Psoas muscle (tissue), 8 donors: ENCODE measurements around the gene SLC9A7. TPM values are rescaled to one million over a fixed set of nuclear protein-coding genes. Genes with fewer than 3 reads are reported as not detected.

Experiments used
- ATAC-seq, 4 donors: fragments of 200-7000 bp; cut with Tn5 transposase; one replicate each; pipeline ENCODE4 v1.9.1; 2020; ENCODE audit warnings: moderate library complexity in 3 of 4, mild to moderate bottlenecking in 2 of 4
- DNase-seq, 2 donors: peaks; one replicate each; pipeline ENCODE4 v3.0.0-alpha.2; 2020
- H3K27ac ChIP-seq: fragments of 200-600 bp; one replicate; pipeline ENCODE4 v1.8.0; 2022
- H3K27me3 ChIP-seq, 3 donors: fragments of 200-600 bp in 1 of 3; one replicate each; pipeline versions ENCODE4 v1.6.1 to v1.8.0; 2013 to 2022; ENCODE audit warnings: low read length in 2 of 3, mild to moderate bottlenecking in 2 of 3, moderate library complexity in 1 of 3; ENCODE audit not compliant: insufficient read depth in 3 of 3
- H3K36me3 ChIP-seq, 2 donors: fragments of 200-600 bp in 1 of 2; one replicate each; pipeline versions ENCODE4 v1.6.1 to v1.8.0; 2013 to 2022; ENCODE audit warnings: low read depth in 1 of 2, mild to moderate bottlenecking in 1 of 2, moderate library complexity in 1 of 2; ENCODE audit not compliant: insufficient read depth in 1 of 2
- H3K4me1 ChIP-seq: fragments of 200-600 bp; one replicate; pipeline ENCODE4 v1.8.0; 2022
- H3K4me3 ChIP-seq: fragments of 200-600 bp; one replicate; pipeline ENCODE4 v1.8.0; 2022; ENCODE audit warnings: mild to moderate bottlenecking
- H3K9me3 ChIP-seq: fragments of 200-600 bp; one replicate; pipeline ENCODE4 v1.8.0; 2022
- CTCF ChIP-seq: fragments of 200-600 bp; IDR thresholded peaks from one replicate; pipeline ENCODE4 v1.8.0; 2022; ENCODE audit warnings: antibody characterized with exemption
- WGBS, 3 donors: extraction: QIAGEN DNeasy Blood & Tissue Kit; methylation state at CpG; one replicate each; pipeline versions ENCODE4 v1.1.6 to v1.1.7; 2013; 5-methylcytosine and 5-hydroxymethylcytosine counted together
- intact Hi-C, 2 donors: fragments of 100-400 bp; cut with DNase I; formaldehyde crosslinking; loops; one replicate each; pipeline versions ENCODE4 v1.11.0 to v1.14.2; 2022
- polyA plus RNA-seq, 3 donors: library from polyadenylated mRNA; stranded (reverse); fragments of 200-250 nt; gene quantifications; one replicate each; pipeline ENCODE4 v1.2.3, GENCODE V29; 2013
- total RNA-seq, 4 donors: library from RNA; stranded (reverse); fragmentation: NEBNext Ultra II Directional in 2 of 4; extraction: Animal tissue kit (Norgen Biotek cat#: 25700) in 2 of 4; gene quantifications; one replicate each; pipeline versions ENCODE4 v1.2.1 to v1.2.4, GENCODE V29; 2021 to 2023
- donor health status: healthy with polysubstance abuse.
- donor health status: DM: no; HTN: no; CAD: no; lungs with moderate emphysema.
- donor health status: Bipolar disorder and iron deficiency.
- donor health status: healthy.
- donor health status: DM: yes; HTN: yes; CAD: no.
- donor health status: DM: no; HTN: no; CAD: no.
- donor health status: DM: no; HTN: no; CAD: no.
- donor health status: DM: yes; HTN: yes; CAD: no.

Gene SLC9A7
- total and polyA plus RNA-seq, 7 donors = 1.5 to 14.0 (median 8.2) TPM

DNA sequence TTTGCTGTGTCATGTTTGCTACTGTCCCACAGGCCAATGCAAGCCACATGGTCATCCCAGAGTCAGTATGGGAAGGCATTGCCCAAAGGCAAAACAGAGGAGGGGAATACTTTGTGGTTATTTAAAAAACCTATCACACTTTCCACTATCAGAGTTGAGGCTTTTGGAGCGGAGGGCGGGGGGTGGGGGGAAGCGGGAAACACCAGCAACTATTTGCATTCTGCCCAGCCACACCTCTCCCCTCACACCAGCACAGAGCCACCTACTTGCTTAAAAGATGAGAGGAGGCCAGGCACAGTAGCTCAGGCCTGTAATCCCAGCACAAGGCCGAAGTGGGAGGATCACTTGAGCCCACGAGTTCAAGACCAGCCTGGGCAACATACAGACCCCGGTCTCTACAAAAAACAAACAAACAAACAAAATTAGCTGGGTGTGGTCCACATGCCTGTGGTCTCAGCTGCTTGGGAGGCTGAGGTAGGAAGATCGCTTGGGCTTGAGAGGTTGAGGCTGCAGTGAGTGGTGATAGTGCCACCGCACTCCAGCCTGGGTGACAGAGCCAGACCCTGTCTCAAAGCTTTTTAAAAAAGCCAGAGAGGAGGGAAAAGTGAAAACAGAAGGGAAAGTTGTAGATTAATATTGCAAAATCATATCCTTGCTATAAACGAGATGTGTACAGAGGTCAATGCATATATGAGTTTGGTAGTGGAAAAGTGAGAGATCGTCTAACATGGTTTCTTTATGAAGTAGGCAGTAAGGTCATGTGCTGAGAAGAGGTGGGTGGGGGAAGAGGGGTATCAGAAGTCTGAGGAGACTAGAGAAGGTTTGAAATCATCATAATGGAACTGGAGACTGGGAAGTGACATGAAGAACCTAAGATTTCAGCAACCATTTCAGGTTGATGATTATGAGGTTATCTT lies 187.2 kb downstream of the SLC9A7 start:
- no peak for TF ChIP-seq CTCF
- Histone ChIP-seq H3K27ac (no peak overlapping the region), H3K4me1 (no peaks in the 10 kb centered on the region), H3K4me3 (no peak overlapping the region), H3K27me3 (peaks cover 0 to 38% (median 0%) of the 10 kb centered on the region in 3 donors), H3K9me3 (no peaks in the 10 kb centered on the region), H3K36me3 (no peaks in the 10 kb centered on the region)
- DNase-seq (no peak), ATAC-seq (no peak)
- intact Hi-C loops = loop anchor here in 1 of 2 donors (5.0 to 10.0 kb wide), 2 partner anchors 71 to 223 kb away; no protein-coding TSS in a partner anchor
- 83 to 93% (median 90%) methylated on average over 9 to 10 of the region's 10 CpGs for WGBS, 3 donors

GRCh38 chrX:46569621-46570020 lies 189.3 kb downstream of the SLC9A7 start:
- TF ChIP-seq CTCF = no peak
- H3K4me1 ChIP-seq = no peaks in the 10 kb centered on the region
- DNase-seq (no peak), ATAC-seq (no peak)
- no peaks in the 10 kb centered on the region for H3K9me3 ChIP-seq
- H3K27ac ChIP-seq = no peak overlapping the region
- H3K4me3 ChIP-seq = no peak overlapping the region
- H3K36me3 ChIP-seq = no peaks in the 10 kb centered on the region
- intact Hi-C loops = loop anchor here in 1 of 2 donors (5.0 to 10.0 kb wide), 2 partner anchors 73 to 225 kb away; no protein-coding TSS in a partner anchor
- H3K27me3 ChIP-seq = peaks cover 0 to 27% (median 0%) of the 10 kb centered on the region in 3 donors

DNA sequence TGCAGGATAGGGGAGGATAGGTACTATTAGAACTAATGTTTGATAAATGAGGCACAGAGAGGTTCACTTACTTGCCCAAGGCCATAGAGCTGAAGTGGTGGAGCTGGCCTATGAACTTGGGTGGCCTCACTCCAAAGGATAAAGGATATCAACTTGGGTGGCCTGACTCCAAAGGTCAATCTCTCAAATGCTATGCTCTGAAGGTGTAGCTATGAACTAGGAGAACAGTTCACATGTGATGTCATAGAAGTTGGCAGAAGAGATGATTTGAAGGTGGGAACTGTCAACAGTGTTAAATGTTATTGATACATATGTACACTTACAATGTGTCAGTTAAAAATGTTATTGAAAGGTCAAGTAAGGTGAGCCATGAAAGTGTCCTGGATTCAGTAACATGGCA lies 191.5 kb downstream of the SLC9A7 start:
- Histone ChIP-seq H3K4me3 (no peak overlapping the region), H3K4me1 (no peaks in the 10 kb centered on the region), H3K27ac (no peak overlapping the region), H3K9me3 (no peaks in the 10 kb centered on the region), H3K27me3 (peaks cover 0 to 9% (median 0%) of the 10 kb centered on the region in 3 donors), H3K36me3 (no peaks in the 10 kb centered on the region)
- intact Hi-C loops = no loop called here
- ATAC-seq = no peak
- TF ChIP-seq CTCF = no peak
- DNase-seq = no peak

DNA sequence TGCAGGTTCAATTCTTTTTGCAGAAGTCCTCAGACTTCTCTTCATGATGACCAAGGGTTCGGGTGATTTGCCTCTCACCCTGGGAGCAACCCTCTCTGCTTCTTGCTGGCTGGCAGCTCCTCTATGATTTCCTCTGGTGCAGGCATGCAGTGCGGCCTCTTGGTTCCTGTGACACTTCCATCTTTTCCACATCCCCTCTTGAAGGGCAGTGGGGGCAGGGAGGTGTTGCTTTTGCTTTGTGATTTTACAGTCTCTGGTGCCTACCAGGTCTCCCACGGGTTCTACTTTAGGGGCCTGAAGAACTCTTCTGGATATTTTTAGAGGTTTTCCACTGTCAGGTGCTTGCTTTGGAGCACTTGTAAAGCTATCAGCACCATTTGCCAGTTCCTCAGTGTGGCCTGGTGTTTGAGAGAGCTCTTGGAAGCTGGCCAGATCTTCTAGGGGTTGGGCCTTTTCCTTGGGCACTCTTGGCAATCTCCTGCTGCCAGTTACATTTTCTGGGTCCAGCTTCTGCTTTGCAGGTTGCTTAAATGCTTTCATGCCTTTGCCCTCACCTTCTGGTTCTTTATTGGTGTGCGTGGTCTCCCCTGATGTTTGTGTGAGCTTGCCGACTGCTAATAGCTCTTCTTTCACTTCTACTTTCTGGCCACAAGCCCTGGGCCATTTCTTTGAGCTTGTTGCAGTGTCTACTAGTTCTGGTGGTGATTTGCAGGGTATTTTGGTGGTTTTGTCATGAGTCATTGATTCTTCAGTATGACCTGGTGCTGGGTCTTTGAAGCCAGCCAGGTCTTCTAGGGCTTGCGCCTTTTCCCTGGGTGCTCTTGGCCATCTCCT lies 196.9 kb downstream of the SLC9A7 start:
- H3K27ac ChIP-seq = no peak overlapping the region
- no peak for TF ChIP-seq CTCF
- ATAC-seq (no peak), DNase-seq (no peak)
- H3K9me3 ChIP-seq = no peaks in the 10 kb centered on the region
- no peak overlapping the region for H3K4me3 ChIP-seq
- 71 to 79% (median 72%) methylated on average over 6 of the region's 6 CpGs for WGBS, 3 donors
- intact Hi-C loops = no loop called here
- no peaks in the 10 kb centered on the region for H3K27me3 ChIP-seq
- H3K36me3 ChIP-seq = no peaks in the 10 kb centered on the region
- H3K4me1 ChIP-seq = no peaks in the 10 kb centered on the region
